Renal cortex interstitium (tissue), 11 donors: ENCODE results near the gene CTDSP2. TPM values are rescaled to one million over a fixed set of nuclear protein-coding genes. Genes with fewer than 3 reads are reported as not detected.

Source experiments
- DNase-seq, 11 donors: peaks; one replicate each; pipeline ENCODE4 v3.0.0-alpha.2; 2013; ENCODE audit warnings: low read depth in 9 of 11, low spot score in 4 of 11; ENCODE audit errors: extremely low read depth in 1 of 11
- polyA plus RNA-seq, 3 donors: library from polyadenylated mRNA; unstranded; fragments of 120-200 nt; gene quantifications; one replicate each; pipeline ENCODE4 v1.2.1, GENCODE V29; 2013; ENCODE audit not compliant: insufficient read length in 3 of 3

The CTDSP2 gene
- polyA plus RNA-seq, 3 donors, result 237 to 273 (median 260) TPM

DNA sequence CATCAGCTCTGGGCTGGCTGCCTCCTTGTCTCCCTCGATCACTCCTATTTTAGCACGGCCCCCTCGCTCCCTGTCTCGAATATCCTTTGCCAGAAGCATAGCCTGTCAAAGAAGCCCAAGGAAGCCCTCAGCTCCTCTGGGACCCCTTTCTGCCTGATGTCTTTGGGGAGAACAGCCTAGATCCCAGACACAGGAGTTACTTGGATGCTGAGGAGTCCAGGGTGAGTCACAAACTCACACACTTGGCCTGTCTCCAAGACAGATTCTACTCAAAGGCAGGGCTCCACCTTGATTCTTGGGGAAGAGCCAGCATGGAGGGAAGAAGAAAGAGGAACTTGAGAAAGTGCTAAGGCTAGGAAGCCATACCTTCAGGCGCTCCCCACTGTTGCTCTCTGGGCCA, 36.1 kb downstream of the CTDSP2 start:
- no peak for DNase-seq

GRCh38 chr12:57809425-57809824, 37.1 kb downstream of the CTDSP2 start:
- DNase-seq, result no peak

DNA sequence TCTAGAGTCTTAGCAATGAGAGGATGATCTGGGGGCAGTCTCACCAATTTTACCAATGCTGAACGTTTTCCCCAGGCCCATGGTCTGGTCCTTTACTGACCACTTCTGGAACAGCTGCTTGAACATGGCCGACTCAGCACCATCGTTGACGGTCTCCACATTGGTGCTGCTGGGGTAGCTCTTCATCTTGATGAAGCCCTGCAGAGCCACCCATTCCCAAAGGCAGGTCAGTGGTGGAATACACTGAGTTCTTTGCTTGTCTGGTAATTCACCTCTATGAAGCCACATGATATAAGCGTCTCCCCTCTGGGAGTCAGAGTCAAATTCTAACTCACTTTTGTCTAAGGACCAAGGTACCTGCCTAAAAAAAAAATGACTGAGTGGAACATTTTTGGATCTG, 38.2 kb downstream of the CTDSP2 start:
- no peak for DNase-seq

- no peak for DNase-seq
These were observed 39.2 kb downstream of the CTDSP2 start for GRCh38 chr12:57807285-57807684.

DNA sequence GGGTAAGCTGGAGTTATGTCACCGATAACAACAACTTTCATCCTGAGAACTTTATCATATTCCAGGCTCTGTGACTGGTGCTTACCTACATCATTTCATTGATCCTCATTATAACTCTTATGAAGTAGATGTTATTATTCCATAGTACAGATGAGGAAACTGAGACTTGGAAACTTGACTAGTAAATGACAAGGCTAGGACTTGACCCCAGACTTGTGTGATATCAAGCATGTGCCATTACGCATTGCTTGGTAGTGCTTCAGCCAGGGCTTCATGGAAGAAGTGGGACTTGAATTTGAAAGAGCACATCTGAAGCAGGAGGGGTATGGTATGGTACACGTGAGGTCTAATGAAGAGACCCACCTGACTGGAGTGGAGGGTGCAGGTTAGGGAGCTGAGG, 39.9 kb downstream of the CTDSP2 start:
- DNase-seq, result no peak

GRCh38 chr12:57803319-57803893, 43.1 kb downstream of the CTDSP2 start:
- peak in 1 of 11 donors; percentile 22 for DNase-seq

DNA sequence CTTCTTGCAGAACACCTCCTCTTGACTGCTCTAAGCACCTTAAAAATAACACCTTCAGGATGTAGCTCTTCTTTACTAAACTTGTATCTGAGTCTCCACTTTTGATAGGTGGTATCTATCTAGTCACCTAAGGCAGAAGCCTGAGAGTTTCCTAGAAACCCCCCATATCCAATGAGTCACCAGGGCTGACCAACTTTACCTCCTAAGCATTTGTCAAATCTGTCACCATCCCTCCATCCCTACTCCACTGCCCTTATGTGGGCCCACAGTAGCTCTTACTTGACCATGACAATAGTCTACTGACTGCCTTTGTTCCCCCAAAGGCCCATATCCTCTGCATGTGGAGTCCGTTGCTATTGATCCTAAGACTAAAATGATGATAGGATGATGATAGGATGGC, 43.9 kb downstream of the CTDSP2 start:
- DNase-seq, result no peak

- no peak for DNase-seq
These were observed 45.6 kb downstream of the CTDSP2 start for GRCh38 chr12:57800965-57801364.

DNA sequence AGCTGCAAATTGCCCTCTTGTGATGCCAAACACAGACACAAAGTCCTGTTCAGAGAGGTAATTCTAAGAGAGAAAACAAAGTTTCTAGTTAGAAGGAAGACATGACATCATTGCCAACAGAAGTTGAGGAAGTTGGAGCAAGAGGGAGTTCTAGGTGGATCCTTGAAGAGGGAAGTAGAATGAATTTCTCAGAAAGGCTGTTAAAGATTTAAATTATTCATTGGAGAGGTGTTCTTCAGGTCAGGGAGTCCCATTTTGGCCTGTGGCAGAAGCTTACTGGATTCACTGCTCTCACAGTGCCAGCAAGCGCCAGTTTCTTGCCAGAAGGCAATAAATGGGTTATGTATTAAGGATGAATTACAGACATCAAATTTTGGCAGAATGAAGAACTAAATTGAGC, 48.6 kb downstream of the CTDSP2 start:
- no peak for DNase-seq

- DNase-seq, result no peak
These were observed 49.5 kb downstream of the CTDSP2 start for GRCh38 chr12:57796996-57797395.

DNA sequence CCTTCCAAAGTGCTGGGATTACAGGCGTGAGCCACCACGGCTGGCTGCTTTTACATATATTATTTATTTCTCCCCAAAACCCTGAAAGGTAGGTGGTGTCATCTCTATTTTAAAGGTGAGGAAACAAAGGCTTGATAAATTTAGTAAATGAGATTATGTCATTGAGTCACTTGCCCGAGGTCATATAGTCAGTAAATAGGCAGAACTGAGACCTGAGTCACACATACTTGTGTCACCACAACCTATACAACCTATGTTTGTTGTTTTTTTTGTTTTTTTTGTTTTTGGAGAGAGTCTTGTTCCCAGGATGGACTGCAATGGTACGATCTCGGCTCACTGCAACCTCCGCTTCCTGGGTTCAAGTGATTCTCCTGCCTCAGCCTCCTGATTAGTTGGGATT, 51.2 kb downstream of the CTDSP2 start:
- DNase-seq, result no peak

GRCh38 chr12:57793920-57794319, 52.6 kb downstream of the CTDSP2 start:
- DNase-seq, result no peak

GRCh38 chr12:57783861-57784260, 62.7 kb downstream of the CTDSP2 start:
- no peak for DNase-seq

- no peak for DNase-seq
These were observed 63.1 kb downstream of the CTDSP2 start for GRCh38 chr12:57783466-57783801.

- DNase-seq, result peak; percentile 86 to 97 (median 94)
These were observed 63.7 kb downstream of the CTDSP2 start, which contains the start of gene TSFM for GRCh38 chr12:57782608-57783465. Gene TSFM, plus strand, starts transcription at chr12:57782787. Its CDS starts 15 bp downstream, at chr12:57782802.

- no peak for DNase-seq
These were observed 64.3 kb downstream of the CTDSP2 start for GRCh38 chr12:57782243-57782607.

DNA sequence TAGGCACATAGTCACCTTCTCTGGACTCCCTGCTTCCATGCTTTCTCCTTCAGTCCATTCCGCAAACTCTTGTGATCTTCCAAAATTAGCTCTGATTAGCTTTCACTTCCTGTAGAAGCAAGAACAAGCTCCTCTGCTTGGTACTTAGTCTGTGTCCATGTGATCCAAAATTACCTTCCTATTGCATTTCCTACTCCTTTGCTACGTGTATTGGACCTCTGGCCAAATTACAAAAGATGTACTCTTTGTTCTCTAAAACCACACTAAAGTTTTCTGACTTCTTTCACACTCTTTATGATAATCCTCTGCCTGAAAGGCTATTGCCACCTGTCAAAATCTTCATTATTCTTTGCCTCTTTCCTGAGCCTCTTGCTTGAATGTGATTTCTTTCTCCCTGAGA, 64.7 kb downstream of the CTDSP2 start:
- DNase-seq, result no peak

GRCh38 chr12:57781244-57781643, 65.3 kb downstream of the CTDSP2 start:
- DNase-seq, result no peak

GRCh38 chr12:57780284-57780897, 66.1 kb downstream of the CTDSP2 start:
- no peak for DNase-seq

DNA sequence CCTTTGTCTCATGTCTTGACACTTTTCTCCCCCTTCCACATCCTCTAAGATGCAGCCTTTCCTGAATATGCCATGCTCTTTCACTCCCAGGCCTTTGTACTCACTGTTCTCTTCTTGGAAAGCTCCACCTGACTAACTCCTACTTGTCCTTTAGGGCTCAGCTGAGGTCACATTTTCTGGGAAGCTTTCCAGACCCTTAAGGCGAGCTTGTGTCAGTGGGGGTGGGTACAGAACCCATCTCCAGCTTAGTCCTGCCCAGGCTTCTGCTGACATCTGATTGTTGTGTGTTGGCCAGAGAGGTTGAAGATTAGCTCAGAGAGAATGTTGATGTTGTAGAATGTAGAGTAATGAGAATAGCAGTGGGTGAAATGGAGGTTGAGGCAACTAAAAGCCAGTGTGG, 66.8 kb downstream of the CTDSP2 start:
- DNase-seq, result no peak
